Osteoblast (primary cell): Measurements from ENCODE around the gene GPR156. TPM values are rescaled to one million over a fixed set of nuclear protein-coding genes. Genes with fewer than 3 reads are reported as not detected.

Experiments
- DNase-seq: peaks from one replicate; pipeline ENCODE4 v3.0.0; 2011; ENCODE audit warnings: low spot score, mixed read lengths; ENCODE audit not compliant: insufficient read length; ENCODE audit errors: missing footprints
- H2AFZ ChIP-seq: 2 replicates; pipeline ENCODE4 v1.6.0; 2011; ENCODE audit warnings: mild to moderate bottlenecking, low read length
- H3K27ac ChIP-seq: 2 replicates; pipeline ENCODE4 v1.5.1; 2011; ENCODE audit warnings: mild to moderate bottlenecking, low read depth, low read length, moderate library complexity
- H3K27me3 ChIP-seq: 2 replicates; pipeline ENCODE4 v1.6.0; 2012; ENCODE audit warnings: mild to moderate bottlenecking, control low read depth, inconsistent platforms, low read length, moderate library complexity; ENCODE audit not compliant: insufficient read depth
- H3K36me3 ChIP-seq: 2 replicates; pipeline ENCODE4 v1.5.1; 2011; ENCODE audit warnings: mild to moderate bottlenecking, low read length, control low read depth, moderate library complexity; ENCODE audit not compliant: insufficient read depth
- H3K4me1 ChIP-seq: 2 replicates; pipeline ENCODE4 v1.5.1; 2011; ENCODE audit warnings: mild to moderate bottlenecking, low read length, control low read depth, moderate library complexity; ENCODE audit not compliant: insufficient read depth
- H3K4me2 ChIP-seq: 2 replicates; pipeline ENCODE4 v1.6.0; 2011; ENCODE audit warnings: mild to moderate bottlenecking, low read length; ENCODE audit not compliant: insufficient read depth
- H3K4me3 ChIP-seq: fragments of 200-600 bp; sonication (generic); 3 replicates; pipeline ENCODE4 v1.5.1; 2012; ENCODE audit warnings: mild to moderate bottlenecking, low read length, inconsistent platforms; ENCODE audit not compliant: insufficient read depth
- H3K79me2 ChIP-seq: 2 replicates; pipeline ENCODE4 v1.6.0; 2012; ENCODE audit warnings: mild to moderate bottlenecking, low read length, control low read depth, inconsistent platforms; ENCODE audit not compliant: insufficient read depth
- H3K9me3 ChIP-seq: 2 replicates; pipeline ENCODE4 v1.5.1; 2011; ENCODE audit warnings: low read depth, low read length, control low read depth
- H4K20me1 ChIP-seq: 2 replicates; pipeline ENCODE4 v1.6.0; 2012; ENCODE audit warnings: mild to moderate bottlenecking, low read length, control low read depth; ENCODE audit not compliant: insufficient read depth
- CTCF ChIP-seq: IDR thresholded peaks from 2 replicates; pipeline ENCODE4 v1.5.1; 2011; ENCODE audit warnings: mild to moderate bottlenecking, low read depth, low read length, moderate library complexity; ENCODE audit errors: extremely low read depth
- total RNA-seq: library from RNA; depleted of rRNA; stranded (reverse); fragments of >200 nt; gene quantifications from 2 replicates; pipeline ENCODE4 v1.2.3, GENCODE V29; 2012

The GPR156 gene
- total RNA-seq, 1 donor: 1.4 TPM

- Histone ChIP-seq H3K9me3 (no peaks in the 10 kb centered on the region), H3K36me3 (no peaks in the 10 kb centered on the region), H4K20me1 (no peaks in the 10 kb centered on the region), H3K27me3 (no peaks in the 10 kb centered on the region), H3K4me3 (peak overlapping the region; percentile 59), H3K4me1 (peaks cover 32% of the 10 kb centered on the region), H3K27ac (peak overlapping the region; percentile 75), H2AFZ (peak overlapping the region; percentile 89), H3K4me2 (peak overlapping the region; percentile 74), H3K79me2 (no peaks in the 10 kb centered on the region)
- DNase-seq: peak; percentile 35
- no peak for TF ChIP-seq CTCF
These were observed 107.2 kb downstream of the GPR156 start for GRCh38 chr3:120177707-120178306.

GRCh38 chr3:120177151-120177550 lies 107.9 kb downstream of the GPR156 start:
- Histone ChIP-seq H4K20me1 (no peaks in the 10 kb centered on the region), H3K4me2 (peak overlapping the region; percentile 74), H3K4me1 (peaks cover 34% of the 10 kb centered on the region), H3K36me3 (no peaks in the 10 kb centered on the region), H3K9me3 (no peaks in the 10 kb centered on the region), H3K79me2 (no peaks in the 10 kb centered on the region), H3K27me3 (no peaks in the 10 kb centered on the region), H3K27ac (peak overlapping the region; percentile 75), H2AFZ (peak overlapping the region; percentile 89), H3K4me3 (peak overlapping the region; percentile 59)
- peak; percentile 67 for DNase-seq
- TF ChIP-seq CTCF: no peak

GRCh38 chr3:120174811-120175539 lies 110.0 kb downstream of the GPR156 start:
- no peak overlapping the region for H3K4me3 ChIP-seq
- no peak overlapping the region for H3K4me2 ChIP-seq
- H4K20me1 ChIP-seq: no peaks in the 10 kb centered on the region
- H3K27ac ChIP-seq: no peak overlapping the region
- H3K4me1 ChIP-seq: peaks cover 54% of the 10 kb centered on the region
- H3K9me3 ChIP-seq: no peaks in the 10 kb centered on the region
- H3K79me2 ChIP-seq: no peaks in the 10 kb centered on the region
- TF ChIP-seq CTCF: no peak
- no peak for DNase-seq
- H3K27me3 ChIP-seq: no peaks in the 10 kb centered on the region
- no peak overlapping the region for H2AFZ ChIP-seq
- no peaks in the 10 kb centered on the region for H3K36me3 ChIP-seq

GRCh38 chr3:120173056-120173675 lies 111.9 kb downstream of the GPR156 start:
- no peak for TF ChIP-seq CTCF
- Histone ChIP-seq H3K27ac (no peak overlapping the region), H3K27me3 (no peaks in the 10 kb centered on the region), H3K36me3 (no peaks in the 10 kb centered on the region), H2AFZ (no peak overlapping the region), H3K79me2 (no peaks in the 10 kb centered on the region), H3K4me2 (no peak overlapping the region), H4K20me1 (no peaks in the 10 kb centered on the region), H3K4me3 (no peak overlapping the region), H3K4me1 (peaks cover 59% of the 10 kb centered on the region), H3K9me3 (no peaks in the 10 kb centered on the region)
- DNase-seq: no peak
